Activated naive CD4-positive, alpha-beta T cell (primary cell): Measurements from ENCODE around the gene SATB2.

Source experiments
- DNase-seq, 4 experiments: peaks; one replicate each; lab custom pipeline; 2025; lab: John Stamatoyannopoulos, UW

SATB2 gene

GRCh38 chr2:199257261-199258224 is 200.2 kb downstream of the SATB2 start:
- DNase-seq: no peak

GRCh38 chr2:199230091-199230490 is 227.6 kb downstream of the SATB2 start:
- no peak for DNase-seq

- DNase-seq: no peak
These were observed 228.6 kb downstream of the SATB2 start for GRCh38 chr2:199228887-199229819.

- no peak for DNase-seq
These were observed 233.9 kb downstream of the SATB2 start for GRCh38 chr2:199223791-199224190.

GRCh38 chr2:199220920-199221319 is 236.8 kb downstream of the SATB2 start:
- DNase-seq: no peak

GRCh38 chr2:199219551-199219950 is 238.2 kb downstream of the SATB2 start:
- no peak for DNase-seq
